GM21447 (cell line): ENCODE measurements around the gene TOX3.

Experiments used
- ATAC-seq: cut with Tn5 transposase; IDR thresholded peaks from one replicate; pipeline ENCODE4 v1.9.1; 2021; ENCODE audit not compliant: unreplicated experiment

Gene TOX3

GRCh38 chr16:52567193-52567592 lies 20.2 kb upstream of the TOX3 start:
- ATAC-seq, result no peak

- ATAC-seq, result no peak
These were observed 17.0 kb upstream of the TOX3 start for GRCh38 chr16:52563767-52564611.

- no peak for ATAC-seq
These were observed 15.8 kb upstream of the TOX3 start for GRCh38 chr16:52562770-52563169.

- no peak for ATAC-seq
These were observed 15.2 kb upstream of the TOX3 start for GRCh38 chr16:52561910-52562741.

GRCh38 chr16:52558448-52558847 lies 11.5 kb upstream of the TOX3 start:
- no peak for ATAC-seq

- no peak for ATAC-seq
These were observed 10.3 kb upstream of the TOX3 start for GRCh38 chr16:52557236-52557635.

GRCh38 chr16:52556083-52556482 lies 9.1 kb upstream of the TOX3 start:
- no peak for ATAC-seq

GRCh38 chr16:52555572-52555971 lies 8.6 kb upstream of the TOX3 start:
- no peak for ATAC-seq

GRCh38 chr16:52554334-52554733 lies 7.4 kb upstream of the TOX3 start:
- ATAC-seq, result no peak

- ATAC-seq, result no peak
These were observed 6.4 kb upstream of the TOX3 start for GRCh38 chr16:52553322-52553721.

GRCh38 chr16:52552643-52553042 lies 5.7 kb upstream of the TOX3 start:
- no peak for ATAC-seq

- no peak for ATAC-seq
These were observed 2.2 kb upstream of the TOX3 start for GRCh38 chr16:52549011-52549692.

GRCh38 chr16:52548261-52549010 lies 1.5 kb upstream of the TOX3 start:
- no peak for ATAC-seq

GRCh38 chr16:52547834-52548215 lies 882 bp upstream of the TOX3 start:
- no peak for ATAC-seq

GRCh38 chr16:52546291-52547003 lies 496 bp downstream of the TOX3 start:
- ATAC-seq, result no peak

GRCh38 chr16:52545898-52546266 lies 1.1 kb downstream of the TOX3 start:
- ATAC-seq, result no peak

- ATAC-seq, result no peak
These were observed 1.6 kb downstream of the TOX3 start for GRCh38 chr16:52545222-52545897.

GRCh38 chr16:52544703-52545102 lies 2.2 kb downstream of the TOX3 start:
- ATAC-seq, result no peak

- no peak for ATAC-seq
These were observed 3.3 kb downstream of the TOX3 start for GRCh38 chr16:52543654-52544053.

GRCh38 chr16:52540910-52541309 lies 6.0 kb downstream of the TOX3 start:
- no peak for ATAC-seq
